NCI-H748 (cell line): ENCODE measurements around the gene RPS27.
A peak's percentile ranks its signal among the peaks of the same experiment; 100 is the strongest.
"Not testable (repeated sequence)": the region's sequence is repeated elsewhere in the genome, so short reads cannot be mapped to it uniquely, and the experiment has no call there.

Experiments
- DNase-seq: peaks from one replicate; lab custom pipeline; 2025; ENCODE audit not compliant: unreplicated experiment; lab: John Stamatoyannopoulos, UW

Gene RPS27

GRCh38 chr1:153985341-153985912, 5.1 kb upstream of the RPS27 start:
- DNase-seq = no peak

GRCh38 chr1:153985941-153986761, 4.4 kb upstream of the RPS27 start, which contains the start of gene RAB13:
Gene RAB13, minus strand, starts transcription at chr1:153986339. Its CDS starts 103 bp downstream, at chr1:153986236.
- peak; percentile 85 for DNase-seq

GRCh38 chr1:153987621-153988020, 2.9 kb upstream of the RPS27 start:
- DNase-seq = no peak

GRCh38 chr1:153991151-153991630, 629 bp downstream of the RPS27 start:
- DNase-seq = no peak

- DNase-seq = no peak
Measured at GRCh38 chr1:153991806-153992205, 1.2 kb downstream of the RPS27 start.

GRCh38 chr1:153995202-153995601, 4.6 kb downstream of the RPS27 start:
- DNase-seq = no peak

GRCh38 chr1:153995640-153996039, 5.1 kb downstream of the RPS27 start:
- DNase-seq = no peak

GRCh38 chr1:153996882-153997281, 6.3 kb downstream of the RPS27 start:
- DNase-seq = not testable (repeated sequence)

- no peak for DNase-seq
Measured at GRCh38 chr1:154000420-154000819, 9.9 kb downstream of the RPS27 start.

- no peak for DNase-seq
Measured at GRCh38 chr1:154006136-154006535, 15.6 kb downstream of the RPS27 start.

GRCh38 chr1:154012129-154012528, 21.6 kb downstream of the RPS27 start:
- no peak for DNase-seq

GRCh38 chr1:154012543-154012942, 22.0 kb downstream of the RPS27 start:
- DNase-seq = not testable (repeated sequence)

GRCh38 chr1:154014154-154014907, 23.8 kb downstream of the RPS27 start:
- no peak for DNase-seq

- no peak for DNase-seq
Measured at GRCh38 chr1:154019269-154019668, 28.7 kb downstream of the RPS27 start.

- DNase-seq = no peak
Measured at GRCh38 chr1:154019940-154020339, 29.4 kb downstream of the RPS27 start.

- DNase-seq = not testable (repeated sequence)
Measured at GRCh38 chr1:154033697-154034096, 43.1 kb downstream of the RPS27 start.
